WI38 (cell line): ENCODE measurements around the gene CLEC2D.

ENCODE experiments used
- H3K4me3 ChIP-seq: 2 replicates; pipeline ENCODE4 v1.5.1; 2011; ENCODE audit warnings: low read depth, mild to moderate bottlenecking, control low read depth, low read length
- CTCF ChIP-seq: IDR thresholded peaks from 2 replicates; pipeline ENCODE4 v1.5.1; 2012; ENCODE audit warnings: low read depth, mild to moderate bottlenecking, control low read depth, low read length

The CLEC2D gene

GRCh38 chr12:9727813-9728212 lies 58.3 kb downstream of the CLEC2D start:
- no peak overlapping the region for H3K4me3 ChIP-seq
- TF ChIP-seq CTCF, result no peak

DNA sequence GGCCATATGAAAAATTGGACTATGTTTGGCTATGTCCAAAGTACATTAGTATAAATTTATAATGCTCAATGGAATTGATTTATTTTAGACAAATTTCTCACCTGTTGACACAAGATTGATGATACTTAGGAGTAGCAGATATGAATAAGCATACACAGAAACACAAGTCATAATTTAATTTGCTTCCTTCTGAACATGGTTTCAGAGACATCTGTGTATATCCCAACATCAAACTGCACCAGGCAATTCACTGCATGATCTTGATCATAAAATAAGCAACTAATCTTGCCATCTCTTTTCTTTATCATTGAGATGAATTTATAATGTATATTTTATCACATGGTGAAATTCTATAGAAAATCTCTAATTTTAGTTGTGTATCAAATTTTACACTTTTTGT lies 59.6 kb downstream of the CLEC2D start:
- no peak for TF ChIP-seq CTCF
- H3K4me3 ChIP-seq, result no peak overlapping the region

GRCh38 chr12:9730011-9730410 lies 60.5 kb downstream of the CLEC2D start:
- no peak for TF ChIP-seq CTCF
- no peak overlapping the region for H3K4me3 ChIP-seq

DNA sequence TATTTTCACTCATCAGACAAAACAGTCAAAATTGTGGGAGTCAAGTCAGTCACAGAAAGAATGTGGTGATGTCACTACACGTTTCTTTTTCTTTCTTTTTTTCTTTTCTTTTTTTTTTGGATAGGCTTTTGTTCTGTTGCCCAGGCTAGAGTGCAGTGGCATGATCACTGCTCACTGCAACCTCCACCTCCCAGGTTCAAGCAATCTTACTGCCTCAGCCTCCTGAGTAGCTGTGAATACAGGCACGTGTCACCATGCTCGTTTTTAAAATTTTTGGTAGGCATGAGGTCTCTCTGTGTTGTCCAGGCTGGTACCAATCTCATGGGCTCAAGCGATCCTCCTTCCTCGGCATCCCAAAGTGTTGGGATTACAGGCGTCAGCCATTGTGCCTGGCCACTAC lies 61.1 kb downstream of the CLEC2D start:
- no peak overlapping the region for H3K4me3 ChIP-seq
- TF ChIP-seq CTCF, result no peak

- TF ChIP-seq CTCF, result no peak
- no peak overlapping the region for H3K4me3 ChIP-seq
These were observed 61.9 kb downstream of the CLEC2D start for GRCh38 chr12:9731393-9731792.

- no peak overlapping the region for H3K4me3 ChIP-seq
- no peak for TF ChIP-seq CTCF
These were observed 62.3 kb downstream of the CLEC2D start for GRCh38 chr12:9731797-9732196.

- no peak within 1 kb of the TSS for H3K4me3 ChIP-seq
- no peak for TF ChIP-seq CTCF
These were observed 63.5 kb downstream of the CLEC2D start, which contains the start of gene CLECL1 for GRCh38 chr12:9732921-9733461. Gene CLECL1, minus strand, starts transcription at chr12:9733097.
